Posterior cingulate gyrus (tissue), 11 donors: Measurements from ENCODE around the gene FBLN1.
"Not testable (repeated sequence)": the region's sequence is repeated elsewhere in the genome, so short reads cannot be mapped to it uniquely, and the experiment has no call there.

Source experiments
- DNase-seq, 10 donors: peaks; one replicate each; pipeline versions ENCODE4 v3.0.0 to v3.0.0-alpha.2; 2020 to 2021; ENCODE audit warnings: mixed read lengths in 3 of 10
- intact Hi-C: fragments of 100-400 bp; cut with DNase I; formaldehyde crosslinking; loops from one replicate; pipeline ENCODE4 v1.15.1; 2023

The FBLN1 gene

GRCh38 chr22:45621836-45622600 lies 119.3 kb downstream of the FBLN1 start:
- intact Hi-C loops = no loop called here
- DNase-seq = peak in 3 of 10 donors; percentile 41 to 56 (median 45)

GRCh38 chr22:45623464-45624145 lies 120.9 kb downstream of the FBLN1 start:
- intact Hi-C loops = not testable (repeated sequence)
- peak in 1 of 10 donors; percentile 2 for DNase-seq

GRCh38 chr22:45626198-45626651 lies 123.5 kb downstream of the FBLN1 start:
- intact Hi-C loops = no loop called here

GRCh38 chr22:45627489-45628233 lies 125.0 kb downstream of the FBLN1 start:
- intact Hi-C loops = no loop called here
- peak in 2 of 10 donors; percentile 52 to 59 for DNase-seq

More at GRCh38 chr22:45626198-45626651, 123.5 kb downstream of the FBLN1 start:
- DNase-seq = peak in 2 of 10 donors; percentile 25 to 66

GRCh38 chr22:45628515-45628914 lies 125.8 kb downstream of the FBLN1 start:
- intact Hi-C loops = no loop called here
- DNase-seq = peak in 1 of 10 donors; percentile 21

- peak in 2 of 10 donors; percentile 13 to 46 for DNase-seq
- intact Hi-C loops = no loop called here
Measured at GRCh38 chr22:45629469-45630089, 126.9 kb downstream of the FBLN1 start.

GRCh38 chr22:45630436-45630835 lies 127.8 kb downstream of the FBLN1 start:
- peak in 2 of 10 donors; percentile 53 to 56 for DNase-seq
- intact Hi-C loops = no loop called here

GRCh38 chr22:45631140-45631840 lies 128.6 kb downstream of the FBLN1 start:
- intact Hi-C loops = no loop called here
- DNase-seq = peak in 6 of 10 donors; percentile 20 to 83 (median 48)

GRCh38 chr22:45631841-45632238 lies 129.2 kb downstream of the FBLN1 start:
- DNase-seq = peak in 1 of 10 donors; percentile 3
- intact Hi-C loops = no loop called here

- peak in 1 of 10 donors; percentile 24 for DNase-seq
- intact Hi-C loops = no loop called here
Measured at GRCh38 chr22:45632791-45633515, 130.3 kb downstream of the FBLN1 start.

- peak in 1 of 10 donors; percentile 16 for DNase-seq
- intact Hi-C loops = no loop called here
Measured at GRCh38 chr22:45636683-45637082, 134.0 kb downstream of the FBLN1 start.

- intact Hi-C loops = no loop called here
- no peak for DNase-seq
Measured at GRCh38 chr22:45638197-45638596, 135.5 kb downstream of the FBLN1 start.

- intact Hi-C loops = no loop called here
- no peak for DNase-seq
Measured at GRCh38 chr22:45638834-45639746, 136.4 kb downstream of the FBLN1 start.

GRCh38 chr22:45639747-45640102 lies 137.0 kb downstream of the FBLN1 start:
- intact Hi-C loops = loop anchor here (10.0 kb wide), 1 partner anchor 65 kb away; no protein-coding TSS in a partner anchor

GRCh38 chr22:45640291-45640940 lies 137.7 kb downstream of the FBLN1 start:
- intact Hi-C loops = loop anchor here (10.0 kb wide), 1 partner anchor 66 kb away; no protein-coding TSS in a partner anchor
- no peak for DNase-seq

More at GRCh38 chr22:45639747-45640102, 137.0 kb downstream of the FBLN1 start:
- no peak for DNase-seq

- no peak for DNase-seq
- intact Hi-C loops = loop anchor here (10.0 kb wide), 1 partner anchor 66 kb away; no protein-coding TSS in a partner anchor
Measured at GRCh38 chr22:45640941-45641621, 138.4 kb downstream of the FBLN1 start.

- DNase-seq = no peak
- intact Hi-C loops = loop anchor here (10.0 kb wide), 1 partner anchor 68 kb away; no protein-coding TSS in a partner anchor
Measured at GRCh38 chr22:45642986-45643385, 140.3 kb downstream of the FBLN1 start.
